ENCODE data around the gene TMEM63C. TPM values are rescaled to one million over a fixed set of nuclear protein-coding genes. Genes with fewer than 3 reads are reported as not detected.

TMEM63C gene
- total RNA-seq, 4 donors from 2014 or later, result 11.4 to 37.6 (median 18.9) TPM

- H3K4me3 ChIP-seq (ENCODE audit: low read depth, poor library complexity, severe bottlenecking), result no peak overlapping the region
- intact Hi-C loops (cut with DNase I; ENCODE audit: low total_unique reads), result no loop called here
These were observed 14.2 kb downstream of the TMEM63C start for GRCh38 chr14:77195766-77196165.

GRCh38 chr14:77197988-77198387 lies 16.4 kb downstream of the TMEM63C start:
- intact Hi-C loops (cut with DNase I; ENCODE audit: low total_unique reads), result no loop called here
- no peak for DNase-seq (ENCODE audit: low spot score in 2 of 2)
- no peak overlapping the region for H3K4me3 ChIP-seq (ENCODE audit: low read depth, poor library complexity, severe bottlenecking)
- TF ChIP-seq, protein P1, sequence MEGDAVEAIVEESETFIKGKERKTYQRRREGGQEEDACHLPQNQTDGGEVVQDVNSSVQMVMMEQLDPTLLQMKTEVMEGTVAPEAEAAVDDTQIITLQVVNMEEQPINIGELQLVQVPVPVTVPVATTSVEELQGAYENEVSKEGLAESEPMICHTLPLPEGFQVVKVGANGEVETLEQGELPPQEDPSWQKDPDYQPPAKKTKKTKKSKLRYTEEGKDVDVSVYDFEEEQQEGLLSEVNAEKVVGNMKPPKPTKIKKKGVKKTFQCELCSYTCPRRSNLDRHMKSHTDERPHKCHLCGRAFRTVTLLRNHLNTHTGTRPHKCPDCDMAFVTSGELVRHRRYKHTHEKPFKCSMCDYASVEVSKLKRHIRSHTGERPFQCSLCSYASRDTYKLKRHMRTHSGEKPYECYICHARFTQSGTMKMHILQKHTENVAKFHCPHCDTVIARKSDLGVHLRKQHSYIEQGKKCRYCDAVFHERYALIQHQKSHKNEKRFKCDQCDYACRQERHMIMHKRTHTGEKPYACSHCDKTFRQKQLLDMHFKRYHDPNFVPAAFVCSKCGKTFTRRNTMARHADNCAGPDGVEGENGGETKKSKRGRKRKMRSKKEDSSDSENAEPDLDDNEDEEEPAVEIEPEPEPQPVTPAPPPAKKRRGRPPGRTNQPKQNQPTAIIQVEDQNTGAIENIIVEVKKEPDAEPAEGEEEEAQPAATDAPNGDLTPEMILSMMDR (IDR thresholded peaks at IDR 0.05), result no peak
- no peak for TF ChIP-seq POLR2A (IDR thresholded peaks at IDR 0.05)
- WGBS, 2 donors, result 89 to 100% methylated on average over 3 to 4 of the region's 4 CpGs

More at GRCh38 chr14:77195766-77196165, 14.2 kb downstream of the TMEM63C start:
- TF ChIP-seq, protein P1 (IDR thresholded peaks at IDR 0.05), result no peak
- TF ChIP-seq POLR2A (IDR thresholded peaks at IDR 0.05), result no peak
- 74 to 77% methylated on average over 9 of the region's 9 CpGs for WGBS, 2 donors
- no peak for DNase-seq (ENCODE audit: low spot score in 2 of 2)

GRCh38 chr14:77198561-77198960 lies 17.0 kb downstream of the TMEM63C start:
- 73 to 75% methylated on average over 6 of the region's 6 CpGs for WGBS, 2 donors
- H3K4me3 ChIP-seq (ENCODE audit: low read depth, poor library complexity, severe bottlenecking), result no peak overlapping the region
- TF ChIP-seq, protein P1 (IDR thresholded peaks at IDR 0.05), result no peak
- no peak for TF ChIP-seq POLR2A (IDR thresholded peaks at IDR 0.05)
- intact Hi-C loops (cut with DNase I; ENCODE audit: low total_unique reads), result no loop called here
- no peak for DNase-seq (ENCODE audit: low spot score in 2 of 2)

DNA sequence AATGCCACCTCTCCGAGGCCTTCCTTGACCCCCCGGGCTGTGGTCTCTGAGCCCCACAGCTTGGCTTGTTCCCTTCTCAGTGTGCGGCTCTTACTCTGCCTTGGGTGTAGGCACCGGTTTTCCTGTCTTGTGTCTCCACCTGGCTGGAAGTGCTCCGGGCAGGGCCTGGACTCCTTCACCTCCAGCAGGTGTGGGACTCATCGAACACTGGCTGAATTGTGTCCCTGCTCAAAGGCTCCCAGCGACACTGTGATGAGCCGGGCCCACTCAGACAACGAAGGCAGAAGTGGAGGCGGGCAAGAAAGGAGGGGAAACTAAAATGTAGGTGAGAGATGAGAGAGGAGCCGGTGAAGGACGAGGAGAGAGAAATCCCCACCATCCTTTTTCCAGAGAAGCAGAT lies 18.0 kb downstream of the TMEM63C start:
- H3K4me3 ChIP-seq (ENCODE audit: low read depth, poor library complexity, severe bottlenecking), result no peak overlapping the region
- TF ChIP-seq, protein P1 (IDR thresholded peaks at IDR 0.05), result no peak
- no peak for TF ChIP-seq POLR2A (IDR thresholded peaks at IDR 0.05)
- intact Hi-C loops (cut with DNase I; ENCODE audit: low total_unique reads), result no loop called here
- 74 to 78% methylated on average over 12 of the region's 12 CpGs for WGBS, 2 donors
- no peak for DNase-seq (ENCODE audit: low spot score in 2 of 2)

GRCh38 chr14:77200406-77200985 lies 18.9 kb downstream of the TMEM63C start:
- WGBS, 2 donors, result 36 to 60% methylated on average over 5 to 7 of the region's 7 CpGs

More at GRCh38 chr14:77200406-77200985, 18.9 kb downstream of the TMEM63C start:
- no peak overlapping the region for H3K4me3 ChIP-seq (ENCODE audit: low read depth, poor library complexity, severe bottlenecking)
- intact Hi-C loops (cut with DNase I; ENCODE audit: low total_unique reads), result no loop called here
- TF ChIP-seq, protein P1 (IDR thresholded peaks at IDR 0.05), result no peak
- no peak for TF ChIP-seq POLR2A (IDR thresholded peaks at IDR 0.05)
- DNase-seq (ENCODE audit: low spot score in 2 of 2), result no peak
